HepG2 (cell line): Measurements from ENCODE around the gene ARHGEF12. TPM values are rescaled to one million over a fixed set of nuclear protein-coding genes. Genes with fewer than 3 reads are reported as not detected.
A peak's percentile ranks its signal among the peaks of the same experiment; 100 is the strongest.

Source experiments
- CEBPG ChIP-seq: IDR thresholded peaks from 2 replicates; pipeline ENCODE4 v1.6.1; 2016
- HOXA9 ChIP-seq: sonication (generic); formaldehyde crosslinking; IDR thresholded peaks from 2 replicates; pipeline ENCODE4 v1.8.1; 2022; ENCODE audit warnings: missing genetic modification reagents, mild to moderate bottlenecking, moderate library complexity, borderline replicate concordance
- KAT7 ChIP-seq: IDR thresholded peaks from 2 replicates; pipeline ENCODE4 v1.6.1; 2018; ENCODE audit warnings: borderline replicate concordance, missing compliant biosample characterization
- NFE2L1 ChIP-seq: sonication (generic); formaldehyde crosslinking; IDR thresholded peaks from 2 replicates; pipeline ENCODE4 v1.4.0; 2020; ENCODE audit warnings: missing genetic modification reagents, mild to moderate bottlenecking, borderline replicate concordance
- POLR2A ChIP-seq, 2 experiments: IDR thresholded peaks; 2 replicates each; pipeline ENCODE4 v1.6.1; 2011; ENCODE audit warnings: low read depth in 2 of 2, low read length in 2 of 2, mild to moderate bottlenecking in 1 of 2, moderate library complexity in 1 of 2; ENCODE audit not compliant: insufficient read depth in 1 of 2
- ZNF709 ChIP-seq: sonication (generic); formaldehyde crosslinking; IDR thresholded peaks from 2 replicates; pipeline ENCODE4 v1.5.0; 2020; ENCODE audit warnings: mild to moderate bottlenecking, missing genetic modification reagents
- polyA plus RNA-seq, 8 experiments: library from polyadenylated mRNA; depleted of rRNA in 3 of 8; stranded (reverse) in 7 of 8; unstranded in 1 of 8; fragments of >200 nt; fragmentation: Illumina TruSeq in 4 of 8; extraction: Trizol in 4 of 8; gene quantifications; 2 replicates each; pipeline versions ENCODE4 v1.2.1 to v1.2.3, GENCODE V29; 2011 to 2016; ENCODE audit warnings: low read depth in 4 of 8, missing spikeins in 1 of 8, mixed read lengths in 1 of 8; ENCODE audit not compliant: insufficient read depth in 1 of 8
- total RNA-seq, 5 experiments: library from RNA; depleted of rRNA; stranded (reverse); fragments of >200 nt; fragmentation: Illumina TruSeq; extraction: Trizol; gene quantifications; 2 replicates each; pipeline ENCODE4 v1.2.3, GENCODE V29; 2016; ENCODE audit warnings: low read depth in 1 of 5
- TF ChIP-seq, protein P1 (sequence below): sonication (generic); formaldehyde crosslinking; conservative IDR thresholded peaks from 2 replicates; pipeline ENCODE4 v1.8.0; 2022; ENCODE audit warnings: missing genetic modification reagents
- TF ChIP-seq, protein P2 (sequence below): sonication (generic); formaldehyde crosslinking; IDR thresholded peaks from 2 replicates; pipeline ENCODE4 v1.5.0; 2020; ENCODE audit warnings: mild to moderate bottlenecking, missing genetic modification reagents, borderline replicate concordance
- TF ChIP-seq, protein P3 (sequence below): IDR thresholded peaks from 2 replicates; pipeline ENCODE4 v1.6.1; 2016; ENCODE audit warnings: mild to moderate bottlenecking, missing biosample characterization, missing genetic modification reagents
- TF ChIP-seq, protein P4 (sequence below): sonication (generic); formaldehyde crosslinking; IDR thresholded peaks from 2 replicates; pipeline ENCODE4 v1.8.1; 2022; ENCODE audit warnings: mild to moderate bottlenecking, missing genetic modification reagents
- TF ChIP-seq, protein P5 (sequence below): IDR thresholded peaks from 2 replicates; pipeline ENCODE4 v1.4.0; 2020; ENCODE audit warnings: mild to moderate bottlenecking, missing genetic modification reagents
- TF ChIP-seq, protein P6 (sequence below), 2 experiments: sonication (generic) in 1 of 2; formaldehyde crosslinking in 1 of 2; IDR thresholded peaks; 2 replicates each; pipeline versions ENCODE4 v1.6.1 to v1.9.0; 2014 to 2022; ENCODE audit warnings: antibody characterized with exemption in 1 of 2, borderline replicate concordance in 1 of 2, inconsistent platforms in 1 of 2, low read depth in 1 of 2, missing genetic modification reagents in 1 of 2

Gene ARHGEF12
- total and polyA plus RNA-seq, 2 of the 13 experiments (the other 11 are each of a cell fraction or from before 2014, with no cell fraction given) = 17.9 to 54.4 TPM

DNA sequence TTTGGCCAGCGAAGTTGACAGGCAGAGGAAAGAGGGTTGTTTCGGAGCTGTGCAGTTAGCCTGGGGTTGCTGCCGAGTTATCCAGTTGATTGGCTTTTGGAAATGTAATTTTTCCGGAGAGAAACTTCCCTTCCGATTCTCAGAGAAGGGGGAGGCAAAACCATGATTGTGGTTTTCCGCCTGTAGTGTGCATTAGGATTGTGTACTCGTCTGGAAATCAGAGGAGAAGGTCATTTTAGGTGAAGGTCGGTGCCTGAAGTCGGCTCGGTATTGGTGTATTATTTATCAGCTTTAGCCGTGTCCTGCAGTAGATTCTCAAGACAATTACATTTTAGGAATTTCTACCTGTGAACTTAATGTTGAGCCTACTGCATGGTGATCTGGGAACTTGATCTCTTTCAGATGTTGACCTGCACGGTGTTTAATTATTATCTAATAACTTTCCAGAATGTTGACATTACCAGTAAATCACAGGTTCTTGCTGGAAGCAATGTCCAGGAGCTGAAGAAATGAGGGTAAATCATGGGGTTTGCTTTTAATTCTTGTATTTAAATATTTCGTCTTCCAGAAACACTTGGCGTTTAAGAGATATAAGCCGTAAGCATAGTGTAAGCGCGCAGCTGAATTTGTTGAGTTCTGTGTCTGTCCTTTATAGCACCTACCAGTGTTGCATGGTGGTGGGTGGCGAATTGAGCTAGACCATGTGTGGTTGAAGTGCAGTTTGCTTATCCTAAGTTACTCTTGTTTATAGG lies 1.3 kb downstream of the ARHGEF12 start (continued):
- TF ChIP-seq KAT7 (peak; percentile 40; the same call in 1 of the 2 replicates), ZNF709 (CRISPR knock-in tag) (no peak), POLR2A (IDR thresholded peaks at IDR 0.05; ENCODE audit: insufficient read depth in 1 of 2, low read depth in 2 of 2, low read length in 2 of 2) (0 out of 4 replicates have a peak, but pooled peaks of 1 of the 2 experiments have one; percentile 12), HOXA9 (no peak), NFE2L1 (CRISPR knock-in tag) (no peak), CEBPG (CRISPR knock-in tag) (no peak)
- TF ChIP-seq, protein P1, sequence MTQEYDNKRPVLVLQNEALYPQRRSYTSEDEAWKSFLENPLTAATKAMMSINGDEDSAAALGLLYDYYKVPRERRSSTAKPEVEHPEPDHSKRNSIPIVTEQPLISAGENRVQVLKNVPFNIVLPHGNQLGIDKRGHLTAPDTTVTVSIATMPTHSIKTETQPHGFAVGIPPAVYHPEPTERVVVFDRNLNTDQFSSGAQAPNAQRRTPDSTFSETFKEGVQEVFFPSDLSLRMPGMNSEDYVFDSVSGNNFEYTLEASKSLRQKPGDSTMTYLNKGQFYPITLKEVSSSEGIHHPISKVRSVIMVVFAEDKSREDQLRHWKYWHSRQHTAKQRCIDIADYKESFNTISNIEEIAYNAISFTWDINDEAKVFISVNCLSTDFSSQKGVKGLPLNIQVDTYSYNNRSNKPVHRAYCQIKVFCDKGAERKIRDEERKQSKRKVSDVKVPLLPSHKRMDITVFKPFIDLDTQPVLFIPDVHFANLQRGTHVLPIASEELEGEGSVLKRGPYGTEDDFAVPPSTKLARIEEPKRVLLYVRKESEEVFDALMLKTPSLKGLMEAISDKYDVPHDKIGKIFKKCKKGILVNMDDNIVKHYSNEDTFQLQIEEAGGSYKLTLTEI = no peak
- TF ChIP-seq, protein P2, sequence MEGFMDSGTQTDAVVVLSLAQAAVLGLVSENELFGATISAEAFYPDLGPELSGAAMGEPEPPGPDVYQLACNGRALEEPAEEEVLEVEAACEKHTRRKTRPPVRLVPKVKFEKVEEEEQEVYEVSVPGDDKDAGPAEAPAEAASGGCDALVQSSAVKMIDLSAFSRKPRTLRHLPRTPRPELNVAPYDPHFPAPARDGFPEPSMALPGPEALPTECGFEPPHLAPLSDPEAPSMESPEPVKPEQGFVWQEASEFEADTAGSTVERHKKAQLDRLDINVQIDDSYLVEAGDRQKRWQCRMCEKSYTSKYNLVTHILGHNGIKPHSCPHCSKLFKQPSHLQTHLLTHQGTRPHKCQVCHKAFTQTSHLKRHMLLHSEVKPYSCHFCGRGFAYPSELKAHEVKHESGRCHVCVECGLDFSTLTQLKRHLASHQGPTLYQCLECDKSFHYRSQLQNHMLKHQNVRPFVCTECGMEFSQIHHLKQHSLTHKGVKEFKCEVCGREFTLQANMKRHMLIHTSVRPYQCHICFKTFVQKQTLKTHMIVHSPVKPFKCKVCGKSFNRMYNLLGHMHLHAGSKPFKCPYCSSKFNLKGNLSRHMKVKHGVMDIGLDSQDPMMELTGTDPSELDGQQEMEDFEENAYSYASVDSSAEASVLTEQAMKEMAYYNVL (CRISPR knock-in tag) = peak; percentile 41; the same call in 1 of the 2 replicates
- TF ChIP-seq, protein P3, sequence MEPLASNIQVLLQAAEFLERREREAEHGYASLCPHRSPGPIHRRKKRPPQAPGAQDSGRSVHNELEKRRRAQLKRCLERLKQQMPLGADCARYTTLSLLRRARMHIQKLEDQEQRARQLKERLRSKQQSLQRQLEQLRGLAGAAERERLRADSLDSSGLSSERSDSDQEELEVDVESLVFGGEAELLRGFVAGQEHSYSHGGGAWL (CRISPR knock-in tag) = no peak
- TF ChIP-seq, protein P4, sequence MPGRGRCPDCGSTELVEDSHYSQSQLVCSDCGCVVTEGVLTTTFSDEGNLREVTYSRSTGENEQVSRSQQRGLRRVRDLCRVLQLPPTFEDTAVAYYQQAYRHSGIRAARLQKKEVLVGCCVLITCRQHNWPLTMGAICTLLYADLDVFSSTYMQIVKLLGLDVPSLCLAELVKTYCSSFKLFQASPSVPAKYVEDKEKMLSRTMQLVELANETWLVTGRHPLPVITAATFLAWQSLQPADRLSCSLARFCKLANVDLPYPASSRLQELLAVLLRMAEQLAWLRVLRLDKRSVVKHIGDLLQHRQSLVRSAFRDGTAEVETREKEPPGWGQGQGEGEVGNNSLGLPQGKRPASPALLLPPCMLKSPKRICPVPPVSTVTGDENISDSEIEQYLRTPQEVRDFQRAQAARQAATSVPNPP (CRISPR knock-in tag) = no peak
- TF ChIP-seq, protein P5, sequence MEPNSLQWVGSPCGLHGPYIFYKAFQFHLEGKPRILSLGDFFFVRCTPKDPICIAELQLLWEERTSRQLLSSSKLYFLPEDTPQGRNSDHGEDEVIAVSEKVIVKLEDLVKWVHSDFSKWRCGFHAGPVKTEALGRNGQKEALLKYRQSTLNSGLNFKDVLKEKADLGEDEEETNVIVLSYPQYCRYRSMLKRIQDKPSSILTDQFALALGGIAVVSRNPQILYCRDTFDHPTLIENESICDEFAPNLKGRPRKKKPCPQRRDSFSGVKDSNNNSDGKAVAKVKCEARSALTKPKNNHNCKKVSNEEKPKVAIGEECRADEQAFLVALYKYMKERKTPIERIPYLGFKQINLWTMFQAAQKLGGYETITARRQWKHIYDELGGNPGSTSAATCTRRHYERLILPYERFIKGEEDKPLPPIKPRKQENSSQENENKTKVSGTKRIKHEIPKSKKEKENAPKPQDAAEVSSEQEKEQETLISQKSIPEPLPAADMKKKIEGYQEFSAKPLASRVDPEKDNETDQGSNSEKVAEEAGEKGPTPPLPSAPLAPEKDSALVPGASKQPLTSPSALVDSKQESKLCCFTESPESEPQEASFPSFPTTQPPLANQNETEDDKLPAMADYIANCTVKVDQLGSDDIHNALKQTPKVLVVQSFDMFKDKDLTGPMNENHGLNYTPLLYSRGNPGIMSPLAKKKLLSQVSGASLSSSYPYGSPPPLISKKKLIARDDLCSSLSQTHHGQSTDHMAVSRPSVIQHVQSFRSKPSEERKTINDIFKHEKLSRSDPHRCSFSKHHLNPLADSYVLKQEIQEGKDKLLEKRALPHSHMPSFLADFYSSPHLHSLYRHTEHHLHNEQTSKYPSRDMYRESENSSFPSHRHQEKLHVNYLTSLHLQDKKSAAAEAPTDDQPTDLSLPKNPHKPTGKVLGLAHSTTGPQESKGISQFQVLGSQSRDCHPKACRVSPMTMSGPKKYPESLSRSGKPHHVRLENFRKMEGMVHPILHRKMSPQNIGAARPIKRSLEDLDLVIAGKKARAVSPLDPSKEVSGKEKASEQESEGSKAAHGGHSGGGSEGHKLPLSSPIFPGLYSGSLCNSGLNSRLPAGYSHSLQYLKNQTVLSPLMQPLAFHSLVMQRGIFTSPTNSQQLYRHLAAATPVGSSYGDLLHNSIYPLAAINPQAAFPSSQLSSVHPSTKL (CRISPR knock-in tag) = peak; percentile 40; the same call in 1 of the 2 replicates
- TF ChIP-seq, protein P6, sequence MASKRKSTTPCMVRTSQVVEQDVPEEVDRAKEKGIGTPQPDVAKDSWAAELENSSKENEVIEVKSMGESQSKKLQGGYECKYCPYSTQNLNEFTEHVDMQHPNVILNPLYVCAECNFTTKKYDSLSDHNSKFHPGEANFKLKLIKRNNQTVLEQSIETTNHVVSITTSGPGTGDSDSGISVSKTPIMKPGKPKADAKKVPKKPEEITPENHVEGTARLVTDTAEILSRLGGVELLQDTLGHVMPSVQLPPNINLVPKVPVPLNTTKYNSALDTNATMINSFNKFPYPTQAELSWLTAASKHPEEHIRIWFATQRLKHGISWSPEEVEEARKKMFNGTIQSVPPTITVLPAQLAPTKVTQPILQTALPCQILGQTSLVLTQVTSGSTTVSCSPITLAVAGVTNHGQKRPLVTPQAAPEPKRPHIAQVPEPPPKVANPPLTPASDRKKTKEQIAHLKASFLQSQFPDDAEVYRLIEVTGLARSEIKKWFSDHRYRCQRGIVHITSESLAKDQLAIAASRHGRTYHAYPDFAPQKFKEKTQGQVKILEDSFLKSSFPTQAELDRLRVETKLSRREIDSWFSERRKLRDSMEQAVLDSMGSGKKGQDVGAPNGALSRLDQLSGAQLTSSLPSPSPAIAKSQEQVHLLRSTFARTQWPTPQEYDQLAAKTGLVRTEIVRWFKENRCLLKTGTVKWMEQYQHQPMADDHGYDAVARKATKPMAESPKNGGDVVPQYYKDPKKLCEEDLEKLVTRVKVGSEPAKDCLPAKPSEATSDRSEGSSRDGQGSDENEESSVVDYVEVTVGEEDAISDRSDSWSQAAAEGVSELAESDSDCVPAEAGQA (IDR thresholded peaks at IDR 0.05; ENCODE audit: low read depth) = no peak
- TF ChIP-seq, protein P6 (CRISPR knock-in tag; IDR thresholded peaks at IDR 0.05; ENCODE audit: borderline replicate concordance) = no peak
